OCI-M2 (cell line): ENCODE data around the gene MALAT1.
"Not testable (repeated sequence)": the region's sequence is repeated elsewhere in the genome, so short reads cannot be mapped to it uniquely, and the experiment has no call there.

Experiments used
- DNase-seq: peaks from one replicate; lab custom pipeline; 2025; ENCODE audit not compliant: unreplicated experiment; lab: John Stamatoyannopoulos, UW

MALAT1 gene

DNA sequence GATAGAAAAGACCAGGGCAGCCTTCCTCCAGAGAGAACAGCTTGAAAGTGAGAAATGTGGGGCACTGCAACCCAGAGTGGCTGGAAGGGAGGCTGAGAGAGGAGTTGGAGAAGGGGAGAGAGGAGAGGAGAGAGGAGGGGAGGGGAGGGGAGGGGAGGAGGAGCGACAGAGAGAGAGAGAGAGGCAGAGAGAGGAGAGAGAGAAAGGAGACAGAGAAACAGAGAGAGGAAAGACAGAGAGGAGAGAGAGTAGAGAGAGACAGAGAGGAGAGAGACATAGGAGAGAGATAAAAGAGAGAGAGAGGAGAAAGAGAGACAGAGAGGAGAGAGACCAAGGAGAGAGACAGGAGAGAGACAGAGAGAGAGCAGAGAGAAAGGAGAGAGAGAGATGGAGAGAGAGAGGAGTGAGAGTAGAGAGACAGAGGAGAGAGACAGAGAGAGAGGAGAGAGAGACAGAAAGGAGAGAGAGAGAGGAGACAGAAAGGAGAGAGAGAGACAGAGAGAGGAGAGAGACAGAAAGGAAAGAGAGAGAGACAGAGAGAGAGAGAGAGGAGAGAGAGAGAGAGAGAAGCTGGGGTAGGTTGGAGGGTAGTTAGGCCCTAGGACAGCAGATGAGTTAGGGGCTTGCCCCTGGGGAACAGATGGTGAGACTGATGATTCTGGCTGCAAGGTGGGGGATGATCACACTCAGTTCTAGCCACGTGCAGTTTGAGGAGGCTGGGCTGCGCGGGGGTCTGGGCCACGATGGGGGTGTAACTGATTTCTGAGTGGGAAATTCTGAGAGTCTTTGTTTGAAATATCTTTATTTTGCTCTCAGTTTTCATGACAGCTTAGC lies 17.5 kb downstream of the MALAT1 start:
- DNase-seq, result no peak

DNA sequence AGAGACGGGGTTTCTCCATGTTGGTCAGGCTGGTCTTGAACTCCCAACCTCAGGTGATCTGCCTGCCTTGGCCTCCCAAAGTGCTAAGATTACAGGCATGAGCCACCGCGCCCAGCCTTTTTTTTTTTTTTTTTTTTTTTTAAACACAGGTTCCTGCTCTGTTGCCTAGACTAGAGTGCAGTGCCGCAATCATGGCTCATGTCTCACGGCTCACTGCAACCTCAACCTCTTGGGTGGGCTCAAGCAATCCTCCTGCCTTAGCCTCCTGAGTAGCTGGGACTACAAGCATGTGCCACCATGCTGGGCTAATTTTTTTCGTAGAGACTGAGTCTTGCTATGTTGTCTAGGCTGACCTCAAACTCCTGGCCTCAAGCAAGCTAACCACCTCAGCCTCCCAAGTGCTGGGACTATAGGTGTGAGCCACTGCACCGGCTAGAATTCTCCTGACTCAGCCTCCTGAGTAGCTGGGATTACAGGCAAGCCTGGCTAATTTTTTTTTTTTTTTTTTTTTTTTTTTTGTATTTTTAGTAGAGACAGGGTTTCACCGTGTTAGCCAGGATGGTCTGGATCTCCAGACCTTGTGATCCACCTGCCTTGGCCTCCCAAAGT lies 20.2 kb downstream of the MALAT1 start:
- DNase-seq, result not testable (repeated sequence)

DNA sequence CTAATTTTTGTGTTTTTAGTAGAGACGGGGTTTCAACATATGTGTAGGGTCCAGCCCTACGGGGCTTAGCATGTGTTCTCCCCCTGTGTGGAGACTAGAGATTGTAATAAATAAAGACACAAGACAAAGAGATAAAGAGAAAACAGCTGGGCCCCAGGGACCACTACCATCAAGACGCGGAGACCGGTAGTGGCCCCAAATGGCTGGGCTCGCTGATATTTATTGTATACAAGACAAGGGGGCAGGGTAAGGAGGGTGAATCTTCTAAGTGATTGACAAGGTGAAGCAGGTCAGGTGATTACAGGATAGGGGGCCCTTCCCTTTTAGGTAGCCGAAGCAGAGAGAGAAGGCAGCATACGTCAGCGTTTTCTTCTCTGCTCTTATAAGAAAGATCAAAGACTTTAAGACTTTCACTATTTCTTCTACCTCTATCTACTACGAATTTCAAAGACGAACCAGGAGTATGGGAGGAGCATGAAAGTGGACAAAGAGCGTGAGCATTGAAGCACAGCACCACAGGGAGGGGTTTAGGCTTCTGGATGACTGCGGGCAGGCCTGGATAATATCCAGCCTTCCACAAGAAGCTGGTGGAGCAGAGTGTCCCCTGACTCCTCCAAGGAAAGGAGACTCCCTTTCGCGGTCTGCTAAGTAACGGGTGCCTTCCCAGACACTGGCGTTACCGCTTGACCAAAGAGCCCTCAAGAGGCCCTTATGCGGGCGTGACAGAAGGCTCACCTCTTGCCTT lies 23.1 kb downstream of the MALAT1 start:
- DNase-seq, result not testable (repeated sequence)

DNA sequence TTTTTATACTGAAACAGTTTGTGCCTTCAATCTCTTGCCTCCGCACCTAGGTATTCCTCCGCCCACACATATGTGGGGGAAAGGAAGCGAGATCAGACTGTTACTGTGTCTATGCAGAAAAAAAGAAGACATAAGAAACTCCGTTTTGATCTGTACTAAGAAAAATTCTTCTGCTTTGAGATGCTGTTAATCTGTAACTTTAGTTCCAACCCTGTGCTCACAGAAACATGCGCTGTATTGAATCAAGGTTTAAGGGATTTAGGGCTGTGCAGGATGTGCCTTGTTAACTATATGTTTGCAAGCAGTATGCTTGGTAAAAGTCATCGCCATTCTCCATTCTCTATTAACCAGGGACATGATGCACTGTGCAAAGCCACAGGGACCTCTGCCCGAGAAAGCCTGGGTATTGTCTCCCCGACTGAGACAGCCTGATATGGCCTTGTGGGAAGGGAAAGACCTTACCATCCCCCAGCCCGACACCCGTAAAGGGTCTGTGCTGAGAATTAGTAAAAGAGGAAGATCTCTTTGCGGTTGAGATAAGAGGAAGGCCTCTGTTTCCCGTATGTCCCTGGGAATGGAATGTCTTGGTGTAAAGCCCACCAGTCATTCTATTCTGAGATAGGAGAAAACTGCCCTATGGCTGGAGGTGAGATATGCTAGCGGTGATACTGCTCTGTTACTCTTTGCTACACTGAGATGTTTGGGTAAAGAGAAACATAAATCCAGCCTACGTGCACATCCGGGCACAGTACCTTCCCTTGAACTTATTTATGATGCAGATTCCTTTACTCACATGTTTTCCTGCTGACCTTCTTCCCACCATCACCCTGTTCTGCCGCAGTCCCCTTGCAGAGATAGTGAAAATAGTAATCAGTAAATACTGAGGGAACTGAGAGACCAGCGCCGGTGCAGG lies 24.1 kb downstream of the MALAT1 start:
- peak; percentile 74 for DNase-seq

DNA sequence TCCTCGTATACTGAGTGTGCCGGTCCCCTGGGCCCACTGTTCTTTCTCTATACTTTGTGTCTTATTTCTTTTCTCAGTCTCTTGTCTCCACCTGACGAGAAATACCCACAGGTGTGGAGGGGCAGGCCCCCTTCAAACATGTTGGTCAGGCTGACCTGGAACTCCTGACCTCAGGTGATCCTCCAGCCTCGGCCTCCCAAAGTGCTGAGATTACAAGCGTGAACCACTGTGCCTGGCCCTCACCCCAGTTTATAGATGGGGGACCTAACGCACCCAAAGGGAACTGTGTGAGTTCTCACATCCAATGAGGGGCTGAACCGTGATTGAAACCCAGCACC lies 24.8 kb downstream of the MALAT1 start:
- DNase-seq, result not testable (repeated sequence)

DNA sequence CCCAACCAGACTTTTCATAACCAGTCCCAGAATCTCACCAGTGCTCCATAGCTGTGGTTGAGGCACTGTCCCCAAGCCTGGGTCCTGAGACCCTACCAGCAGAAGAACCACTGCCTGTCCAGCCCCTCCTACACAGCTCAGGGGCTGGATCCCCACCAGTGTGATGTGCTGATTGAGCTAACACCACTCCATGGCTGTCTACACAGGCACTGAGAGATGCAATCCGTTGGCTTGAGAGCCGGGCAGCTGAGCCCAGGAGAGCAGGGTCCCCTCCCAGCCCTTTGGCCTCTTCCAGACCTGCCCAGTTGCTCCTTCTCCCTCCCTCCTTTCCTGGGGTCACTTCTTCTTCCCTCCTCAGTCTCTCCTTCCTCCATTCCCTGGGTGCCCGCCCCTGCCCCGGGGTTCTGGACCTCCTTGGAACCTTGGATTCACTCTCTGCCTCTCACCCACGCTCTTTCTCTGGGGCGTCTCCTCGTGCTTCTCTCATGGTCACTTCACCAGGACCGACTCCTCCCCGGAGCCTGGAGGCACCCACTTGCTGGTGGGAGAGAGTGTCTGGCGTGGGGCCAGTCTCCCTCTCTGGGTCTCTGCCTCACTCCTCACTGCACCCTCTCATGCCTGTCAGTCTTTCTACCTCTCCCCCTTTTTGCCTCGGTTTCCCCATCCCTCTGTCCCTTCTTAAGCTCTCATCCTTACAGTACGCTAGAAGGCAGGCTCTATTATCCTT lies 25.3 kb downstream of the MALAT1 start:
- no peak for DNase-seq

DNA sequence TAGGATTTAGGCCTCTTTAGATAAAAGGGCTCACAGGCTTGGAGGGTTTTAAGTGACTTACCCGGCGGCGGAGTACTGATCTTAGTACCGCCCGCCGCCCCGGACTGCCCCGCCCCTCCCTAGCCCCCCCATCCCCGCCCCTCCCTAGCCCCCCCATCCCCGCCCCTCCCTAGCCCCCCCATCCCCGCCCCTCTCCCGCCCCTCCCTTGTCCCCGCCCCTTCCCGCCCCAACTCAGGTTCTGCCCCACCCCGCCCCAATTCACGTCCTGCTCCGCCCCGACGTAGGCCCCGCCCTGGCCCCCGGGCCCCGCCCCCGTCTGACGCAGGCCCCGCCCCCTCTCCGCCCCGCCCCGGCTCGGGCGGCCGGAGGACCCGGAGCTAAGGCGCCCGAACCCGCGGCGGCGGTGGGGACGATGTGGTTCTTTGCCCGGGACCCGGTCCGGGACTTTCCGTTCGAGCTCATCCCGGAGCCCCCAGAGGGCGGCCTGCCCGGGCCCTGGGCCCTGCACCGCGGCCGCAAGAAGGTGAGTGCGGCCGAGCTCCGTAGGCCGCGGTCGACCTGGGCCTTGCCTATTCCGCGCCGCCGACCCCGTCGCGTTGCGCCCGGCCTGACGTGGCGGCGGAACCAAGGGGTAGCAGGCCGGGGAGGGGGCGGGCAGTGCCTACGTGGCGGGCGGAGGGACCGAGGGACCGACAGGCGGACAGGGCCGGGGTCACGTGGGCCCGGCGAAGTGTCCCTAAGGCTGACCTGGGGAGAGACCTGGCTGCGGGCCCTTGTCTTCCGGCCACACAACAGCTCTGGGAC lies 26.1 kb downstream of the MALAT1 start, which contains the start of gene SCYL1:
Gene SCYL1, plus strand, starts transcription at position 343 of the 805 bp plus-strand sequence. Its CDS starts 71 bp downstream, at position 414.
- no peak for DNase-seq

DNA sequence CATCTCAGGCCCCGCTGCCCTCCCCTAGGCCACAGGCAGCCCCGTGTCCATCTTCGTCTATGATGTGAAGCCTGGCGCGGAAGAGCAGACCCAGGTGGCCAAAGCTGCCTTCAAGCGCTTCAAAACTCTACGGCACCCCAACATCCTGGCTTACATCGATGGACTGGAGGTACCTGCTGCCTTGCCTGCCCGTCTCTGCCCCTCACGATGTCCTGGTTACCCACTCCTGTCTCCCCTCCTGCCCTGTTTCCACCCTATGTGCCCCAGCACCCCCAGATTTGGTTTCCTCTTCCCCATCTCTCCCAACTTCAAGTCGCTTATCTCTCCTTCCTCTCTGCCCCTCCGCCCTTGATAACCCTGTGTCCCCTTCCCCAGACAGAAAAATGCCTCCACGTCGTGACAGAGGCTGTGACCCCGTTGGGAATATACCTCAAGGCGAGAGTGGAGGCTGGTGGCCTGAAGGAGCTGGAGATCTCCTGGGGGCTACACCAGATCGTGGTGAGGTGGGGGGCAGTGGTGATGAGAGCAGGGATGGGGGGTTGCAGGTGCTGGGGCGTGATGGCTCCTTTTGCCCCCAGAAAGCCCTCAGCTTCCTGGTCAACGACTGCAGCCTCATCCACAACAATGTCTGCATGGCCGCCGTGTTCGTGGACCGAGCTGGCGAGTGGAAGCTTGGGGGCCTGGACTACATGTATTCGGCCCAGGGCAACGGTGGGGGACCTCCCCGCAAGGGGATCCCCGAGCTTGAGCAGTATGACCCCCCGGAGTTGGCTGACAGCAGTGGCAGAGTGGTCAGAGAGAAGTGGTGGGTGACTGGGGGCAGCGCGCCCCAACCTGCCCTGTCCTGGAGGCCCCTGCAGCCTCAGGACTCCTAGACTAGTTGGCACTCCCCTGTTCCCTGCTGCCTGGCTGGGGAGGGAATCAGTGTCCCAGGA lies 27.0 kb downstream of the MALAT1 start:
- DNase-seq, result no peak

DNA sequence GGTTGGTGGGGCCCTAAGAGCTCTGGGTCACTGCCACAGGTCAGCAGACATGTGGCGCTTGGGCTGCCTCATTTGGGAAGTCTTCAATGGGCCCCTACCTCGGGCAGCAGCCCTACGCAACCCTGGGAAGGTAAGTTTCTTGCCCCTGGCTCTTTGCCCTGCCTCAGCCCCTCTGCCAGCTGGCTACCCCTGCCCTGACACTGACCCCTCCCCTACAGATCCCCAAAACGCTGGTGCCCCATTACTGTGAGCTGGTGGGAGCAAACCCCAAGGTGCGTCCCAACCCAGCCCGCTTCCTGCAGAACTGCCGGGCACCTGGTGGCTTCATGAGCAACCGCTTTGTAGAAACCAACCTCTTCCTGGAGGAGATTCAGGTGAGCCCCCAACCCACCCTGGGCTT lies 27.9 kb downstream of the MALAT1 start:
- DNase-seq, result no peak

DNA sequence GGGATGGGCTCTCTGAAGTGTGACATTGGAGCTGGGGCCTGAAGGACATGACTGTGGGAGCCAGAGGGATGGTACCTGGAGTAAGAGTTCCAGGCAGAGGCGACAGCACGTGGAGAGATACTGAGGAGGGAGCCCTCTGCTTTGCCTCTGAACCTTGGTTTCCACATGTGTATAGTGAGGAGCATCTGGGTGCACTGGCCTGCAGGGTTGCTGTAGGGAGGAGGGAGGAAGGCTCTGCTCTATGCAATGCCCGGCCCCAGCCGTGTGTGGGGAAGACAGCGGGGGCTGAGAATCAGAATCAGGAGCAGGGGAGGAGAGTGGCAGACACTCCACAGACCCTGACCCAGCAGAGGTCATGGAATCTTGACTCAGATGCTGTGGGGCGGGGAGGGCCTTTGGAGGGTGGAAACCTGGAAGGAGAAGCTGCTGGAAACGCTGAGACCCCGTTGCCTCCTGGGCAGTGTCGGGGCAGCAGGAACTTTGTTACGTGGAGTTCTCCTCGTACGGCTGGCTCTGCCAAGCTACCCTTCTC lies 30.0 kb downstream of the MALAT1 start:
- no peak for DNase-seq

DNA sequence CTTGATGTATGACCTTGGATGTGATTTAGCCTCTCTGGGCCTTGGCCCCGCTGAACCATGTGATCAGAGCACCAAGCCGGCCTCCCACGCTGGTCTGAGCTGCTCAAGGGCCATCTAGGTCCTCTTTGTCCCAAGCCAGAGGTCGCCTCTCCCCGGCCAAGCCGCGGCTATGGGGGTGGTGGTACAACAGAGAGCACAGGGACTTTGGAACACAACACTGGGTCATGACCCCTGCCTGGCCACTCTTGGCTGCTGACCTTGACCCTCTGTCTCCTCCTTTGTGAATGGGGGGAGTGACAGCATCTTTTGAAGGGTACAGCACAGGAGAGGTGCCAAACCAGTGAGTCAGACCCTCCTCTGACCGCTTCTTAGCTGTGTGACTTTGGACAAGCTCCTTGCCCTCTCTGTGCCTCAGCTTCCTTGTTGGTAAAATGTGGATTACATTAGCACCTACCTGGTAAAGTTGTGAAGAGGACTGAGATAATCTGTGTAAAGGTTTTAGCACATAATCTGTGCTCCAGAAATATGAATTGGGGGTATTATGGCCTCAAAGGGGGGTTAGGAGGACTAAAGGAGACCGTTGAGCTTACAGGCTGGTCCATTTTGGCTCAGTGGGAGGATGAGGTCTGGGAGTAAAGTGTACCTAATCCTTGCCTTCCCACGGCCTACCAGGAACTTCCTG lies 30.8 kb downstream of the MALAT1 start:
- DNase-seq, result no peak

DNA sequence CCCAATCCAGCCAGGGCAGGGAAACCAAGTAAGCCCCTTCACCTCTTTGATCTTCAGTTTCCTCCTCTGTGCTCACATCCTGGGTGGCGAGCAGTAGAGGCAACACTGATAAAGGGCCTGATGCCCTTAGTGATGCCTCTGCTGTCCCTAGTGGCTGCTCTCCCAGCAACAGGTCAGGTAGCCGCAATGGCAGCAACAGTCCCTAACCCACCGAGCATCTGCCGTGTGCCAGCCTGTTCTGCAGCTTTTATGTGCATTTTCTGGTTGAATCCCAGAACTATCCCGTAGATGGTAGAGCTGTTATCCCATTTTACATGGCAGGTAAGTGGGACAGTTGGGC lies 31.3 kb downstream of the MALAT1 start:
- DNase-seq, result no peak

DNA sequence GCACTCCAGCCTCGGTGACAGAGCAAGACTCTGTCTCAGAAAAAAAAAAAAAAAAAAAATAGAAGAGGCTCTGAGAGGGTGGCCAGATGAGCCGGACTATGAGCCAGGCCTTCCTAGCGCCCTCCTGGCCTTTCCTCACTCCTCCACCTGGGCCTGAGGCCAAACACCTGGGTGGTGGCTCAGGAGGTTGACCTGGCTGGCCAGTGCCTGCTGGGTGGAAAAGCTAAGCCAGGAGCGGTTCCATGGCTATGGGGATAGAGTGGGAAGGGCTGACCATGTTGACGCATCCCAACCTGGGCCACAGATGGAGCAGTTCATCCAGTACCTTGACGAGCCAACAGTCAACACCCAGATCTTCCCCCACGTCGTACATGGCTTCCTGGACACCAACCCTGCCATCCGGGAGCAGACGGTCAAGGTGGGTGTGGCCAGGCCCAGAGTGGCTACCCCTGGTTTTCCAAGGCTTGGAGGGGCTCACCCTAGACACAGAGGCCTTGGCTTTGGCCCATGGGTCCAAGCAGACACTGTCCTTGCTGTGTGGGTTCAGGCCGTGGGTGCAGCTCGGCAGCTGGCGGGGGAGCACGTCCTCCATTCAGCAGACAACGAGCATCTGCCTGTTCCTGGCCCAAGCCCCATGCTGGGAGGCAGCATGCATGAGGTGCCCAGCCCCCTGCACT lies 33.7 kb downstream of the MALAT1 start:
- no peak for DNase-seq

DNA sequence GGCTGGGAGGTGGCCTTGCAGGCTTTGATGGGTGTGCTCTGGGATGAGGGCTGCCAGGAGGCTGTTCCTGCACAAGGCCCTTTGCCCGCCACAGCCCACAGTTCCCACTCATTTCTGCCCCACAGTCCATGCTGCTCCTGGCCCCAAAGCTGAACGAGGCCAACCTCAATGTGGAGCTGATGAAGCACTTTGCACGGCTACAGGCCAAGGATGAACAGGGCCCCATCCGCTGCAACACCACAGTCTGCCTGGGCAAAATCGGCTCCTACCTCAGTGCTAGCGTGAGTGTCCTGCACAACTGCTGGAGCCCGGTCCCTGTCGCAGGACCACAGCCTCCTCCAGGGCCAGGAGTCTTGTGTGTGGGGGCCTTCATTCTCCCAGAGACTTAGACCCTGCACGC lies 36.3 kb downstream of the MALAT1 start:
- no peak for DNase-seq

DNA sequence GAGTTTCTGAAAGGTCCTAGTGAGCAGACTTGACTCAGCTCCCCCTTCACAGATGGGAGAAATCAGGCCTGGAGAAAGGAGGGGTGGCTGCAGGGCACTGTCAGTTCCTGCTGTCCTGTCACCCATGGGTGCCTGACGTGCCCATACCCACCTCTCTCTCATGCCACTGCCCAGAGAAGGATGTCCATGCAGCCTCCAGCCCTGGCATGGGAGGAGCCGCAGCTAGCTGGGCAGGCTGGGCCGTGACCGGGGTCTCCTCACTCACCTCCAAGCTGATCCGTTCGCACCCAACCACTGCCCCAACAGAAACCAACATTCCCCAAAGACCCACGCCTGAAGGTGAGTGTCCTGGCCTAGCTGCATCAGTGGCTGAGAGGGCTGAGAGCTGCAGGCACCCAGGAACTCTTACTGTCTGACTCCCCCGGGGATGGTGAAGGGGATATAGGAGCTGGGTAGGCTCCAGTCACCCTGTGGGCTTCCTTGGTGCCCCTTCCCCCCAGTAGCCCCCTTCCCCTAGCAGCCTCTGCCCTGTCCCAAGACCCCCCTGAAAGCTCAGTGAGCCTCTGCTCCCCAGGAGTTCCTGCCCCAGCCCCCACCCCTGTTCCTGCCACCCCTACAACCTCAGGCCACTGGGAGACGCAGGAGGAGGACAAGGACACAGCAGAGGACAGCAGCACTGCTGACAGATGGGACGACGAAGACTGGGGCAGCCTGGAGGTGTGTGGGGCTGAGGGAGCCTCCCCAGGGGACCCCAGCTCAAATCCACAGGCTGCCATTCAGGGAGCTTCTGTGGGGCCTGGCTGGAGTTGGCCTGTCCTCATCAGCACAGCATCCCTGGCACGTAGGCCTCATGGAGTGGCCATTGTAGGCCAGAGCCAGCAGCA lies 37.8 kb downstream of the MALAT1 start:
- no peak for DNase-seq

DNA sequence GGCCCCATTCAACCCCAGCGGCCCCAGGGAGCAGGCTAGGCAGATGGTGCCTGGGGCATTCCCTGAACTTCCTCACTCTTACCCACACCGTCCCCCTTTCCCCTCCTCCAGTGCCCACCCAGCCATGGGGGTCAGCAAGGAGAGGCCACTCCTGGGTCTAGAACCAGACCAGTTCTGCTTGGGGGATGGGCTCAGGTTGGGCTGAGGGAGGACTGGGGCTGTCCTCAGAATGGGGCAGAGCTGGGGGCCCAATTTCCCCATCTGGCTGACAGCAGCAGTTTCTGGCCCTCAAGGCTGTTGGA lies 38.4 kb downstream of the MALAT1 start:
- DNase-seq, result no peak
